Right kidney (tissue), 1 donor: ENCODE measurements around the gene TBX2.

ENCODE experiments used
- DNase-seq: peaks from one replicate; pipeline ENCODE4 v3.0.0-alpha.2; 2016

The TBX2 gene

GRCh38 chr17:61387011-61387410 lies 12.6 kb upstream of the TBX2 start:
- DNase-seq: no peak

- DNase-seq: no peak
These were observed 11.9 kb upstream of the TBX2 start for GRCh38 chr17:61387511-61388305.

GRCh38 chr17:61388561-61389356 lies 10.9 kb upstream of the TBX2 start:
- peak; percentile 9 for DNase-seq

- peak; percentile 78 for DNase-seq
These were observed 9.8 kb upstream of the TBX2 start for GRCh38 chr17:61389670-61390478.

GRCh38 chr17:61390479-61390791 lies 9.2 kb upstream of the TBX2 start:
- DNase-seq: no peak

- no peak for DNase-seq
These were observed 7.9 kb upstream of the TBX2 start for GRCh38 chr17:61391595-61392291.

- no peak for DNase-seq
These were observed 7.0 kb upstream of the TBX2 start for GRCh38 chr17:61392679-61393078.

GRCh38 chr17:61393550-61393903 lies 6.1 kb upstream of the TBX2 start:
- no peak for DNase-seq

GRCh38 chr17:61393904-61394629 lies 5.6 kb upstream of the TBX2 start:
- DNase-seq: peak; percentile 31

GRCh38 chr17:61394630-61395408 lies 4.8 kb upstream of the TBX2 start:
- DNase-seq: peak; percentile 43

- DNase-seq: peak; percentile 70
These were observed 4.1 kb upstream of the TBX2 start for GRCh38 chr17:61395409-61395982.

- peak; percentile 82 for DNase-seq
These were observed 3.6 kb upstream of the TBX2 start for GRCh38 chr17:61395983-61396585.

- DNase-seq: peak; percentile 82
These were observed 3.0 kb upstream of the TBX2 start for GRCh38 chr17:61396586-61397085.

GRCh38 chr17:61397086-61397842 lies 2.4 kb upstream of the TBX2 start:
- DNase-seq: no peak

- DNase-seq: no peak
These were observed 917 bp upstream of the TBX2 start for GRCh38 chr17:61398721-61399130.

GRCh38 chr17:61400066-61400716 lies 548 bp downstream of the TBX2 start:
- peak; percentile 58 for DNase-seq

- DNase-seq: peak; percentile 78
These were observed 1.2 kb downstream of the TBX2 start for GRCh38 chr17:61400717-61401388.
